HG02840 (cell line): ENCODE data around the gene NEK1.
"Not testable (repeated sequence)": the region's sequence is repeated elsewhere in the genome, so short reads cannot be mapped to it uniquely, and the experiment has no call there.

Experiments used
- ATAC-seq: cut with Tn5 transposase; IDR thresholded peaks from one replicate; pipeline ENCODE4 v1.9.1; 2021; ENCODE audit warnings: mild to moderate bottlenecking, moderate library complexity, moderate number of reproducible peaks; ENCODE audit not compliant: unreplicated experiment, low FRiP score

The NEK1 gene

GRCh38 chr4:169627307-169627706 is 14.9 kb upstream of the NEK1 start:
- ATAC-seq: no peak

- no peak for ATAC-seq
Observed at GRCh38 chr4:169626331-169627282, 14.2 kb upstream of the NEK1 start.

GRCh38 chr4:169625886-169626285 is 13.5 kb upstream of the NEK1 start:
- no peak for ATAC-seq

- not testable (repeated sequence) for ATAC-seq
Observed at GRCh38 chr4:169624012-169624411, 11.6 kb upstream of the NEK1 start.

GRCh38 chr4:169622566-169622965 is 10.2 kb upstream of the NEK1 start:
- ATAC-seq: no peak

- ATAC-seq: no peak
Observed at GRCh38 chr4:169621731-169622492, 9.5 kb upstream of the NEK1 start.

GRCh38 chr4:169620880-169621248 is 8.5 kb upstream of the NEK1 start:
- ATAC-seq: no peak

GRCh38 chr4:169619958-169620879 is 7.8 kb upstream of the NEK1 start, which contains the start of gene CLCN3:
TSS of gene CLCN3 (plus strand) at chr4:169620578. CDS start at chr4:169635929, 15,351 bp downstream.
- peak; percentile 97 for ATAC-seq

GRCh38 chr4:169619518-169619957 is 7.2 kb upstream of the NEK1 start:
- ATAC-seq: peak; percentile 44

- no peak for ATAC-seq
Observed at GRCh38 chr4:169618986-169619385, 6.6 kb upstream of the NEK1 start.

- no peak for ATAC-seq
Observed at GRCh38 chr4:169618286-169618685, 5.9 kb upstream of the NEK1 start.

- no peak for ATAC-seq
Observed at GRCh38 chr4:169617306-169617705, 4.9 kb upstream of the NEK1 start.

GRCh38 chr4:169616846-169617245 is 4.5 kb upstream of the NEK1 start:
- no peak for ATAC-seq

GRCh38 chr4:169615467-169616106 is 3.2 kb upstream of the NEK1 start:
- no peak for ATAC-seq

GRCh38 chr4:169612871-169613859 is 782 bp upstream of the NEK1 start:
- ATAC-seq: peak; percentile 32

- ATAC-seq: no peak
Observed at GRCh38 chr4:169611157-169611556, 1.2 kb downstream of the NEK1 start.

- no peak for ATAC-seq
Observed at GRCh38 chr4:169604903-169605331, 7.5 kb downstream of the NEK1 start.

- no peak for ATAC-seq
Observed at GRCh38 chr4:169604131-169604900, 8.1 kb downstream of the NEK1 start.
